Uterus (tissue), 4 donors: ENCODE results near the gene TTC7B. TPM values are rescaled to one million over a fixed set of nuclear protein-coding genes. Genes with fewer than 3 reads are reported as not detected.

Experiments
- DNase-seq, 2 donors: peaks; one replicate each; pipeline ENCODE4 v3.0.0-alpha.2; 2019 to 2020
- H3K27ac ChIP-seq, 2 donors: fragments of 200-600 bp; sonication (generic); 1 replicate in 1 of 2; 2 replicates in 1 of 2; pipeline ENCODE4 v1.5.1; 2016 to 2018
- H3K27me3 ChIP-seq, 2 donors: fragments of 200-600 bp; sonication (generic); one replicate each; pipeline ENCODE4 v1.5.1; 2018 to 2019; ENCODE audit warnings: control low read depth in 1 of 2
- H3K36me3 ChIP-seq, 2 donors: fragments of 200-600 bp; sonication (generic); one replicate each; pipeline ENCODE4 v1.5.1; 2019; ENCODE audit warnings: control low read depth in 1 of 2
- H3K4me1 ChIP-seq, 2 donors: fragments of 200-600 bp; sonication (generic); one replicate each; pipeline ENCODE4 v1.5.1; 2018 to 2019; ENCODE audit warnings: control low read depth in 1 of 2
- H3K4me3 ChIP-seq, 2 donors: fragments of 200-600 bp; sonication (generic); 1 replicate in 1 of 2; 2 replicates in 1 of 2; pipeline ENCODE4 v1.5.1; 2018 to 2019; ENCODE audit warnings: mild to moderate bottlenecking in 1 of 2
- H3K9me3 ChIP-seq, 2 donors: fragments of 200-600 bp; sonication (generic); one replicate each; pipeline ENCODE4 v1.5.1; 2019; ENCODE audit warnings: control low read depth in 1 of 2
- POLR2A ChIP-seq, 2 donors: fragments of 450-650 bp; IDR thresholded peaks; one replicate each; pipeline ENCODE4 v1.6.1; 2016; ENCODE audit warnings: antibody characterized with exemption in 2 of 2, mild to moderate bottlenecking in 1 of 2, moderate library complexity in 1 of 2
- intact Hi-C: fragments of 100-400 bp; cut with DNase I; formaldehyde crosslinking; loops from one replicate; pipeline ENCODE4 v1.15.1; 2023; ENCODE audit warnings: low total_unique reads
- total RNA-seq, 4 donors: library from RNA; depleted of rRNA in 3 of 4; stranded (reverse); fragments of >200 nt in 3 of 4; gene quantifications; one replicate each; pipeline versions ENCODE4 v1.1.0 to v1.2.4, GENCODE V29; 2014 to 2023
- TF ChIP-seq, protein P1 (sequence below), 4 experiments: fragments of 200-600 bp in 2 of 4; fragments of 450-650 bp in 2 of 4; sonication (generic) in 2 of 4; IDR thresholded peaks; one replicate each; pipeline ENCODE4 v1.5.1; 2016 to 2019; ENCODE audit warnings: antibody characterized with exemption in 4 of 4, mild to moderate bottlenecking in 2 of 4, moderate library complexity in 1 of 4
- donor health status: DM: yes; HTN: yes; CAD: no.

The TTC7B gene
- total RNA-seq, 4 donors from 2014 or later: 15.3 to 73.9 (median 28.0) TPM

DNA sequence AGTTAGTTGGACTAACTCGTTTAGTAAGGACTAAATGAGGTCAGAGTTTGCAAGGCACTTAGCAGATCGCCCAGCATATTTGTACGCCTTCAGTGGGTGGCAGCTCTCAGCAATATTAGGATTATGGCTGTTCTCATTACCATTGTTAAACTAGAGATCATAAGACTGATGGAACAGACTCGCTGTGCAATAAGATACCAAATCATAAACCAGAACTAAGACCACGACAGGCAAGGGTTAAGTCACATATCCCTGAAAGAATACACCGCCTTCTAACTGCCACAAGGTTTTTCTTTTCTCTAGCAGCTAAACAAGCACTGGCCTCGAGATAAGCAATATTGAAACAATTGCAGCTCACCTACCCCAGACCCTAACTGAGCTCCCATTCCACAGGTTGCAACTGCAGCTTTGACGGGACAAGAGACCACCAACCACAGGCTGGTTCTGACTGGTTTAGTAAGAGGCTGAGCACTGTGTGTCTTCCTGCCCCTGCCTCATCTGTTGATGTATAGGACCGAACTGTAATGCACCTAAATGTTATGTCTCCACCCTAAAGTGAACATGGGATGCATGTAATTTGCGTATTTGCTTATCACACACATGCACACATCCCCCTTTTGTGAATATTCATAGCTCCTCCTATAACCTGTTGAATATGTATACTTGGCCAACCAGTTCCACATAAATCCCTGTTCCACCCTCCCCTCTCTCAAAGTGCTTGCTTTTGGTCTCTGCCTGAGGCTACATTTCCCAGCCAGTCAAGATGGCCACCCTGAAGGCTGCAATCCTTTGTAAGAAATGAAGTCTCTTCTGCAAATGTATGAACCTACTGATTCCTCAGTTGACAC, 266.2 kb downstream of the TTC7B start:
- no peaks in the 10 kb centered on the region for H3K36me3 ChIP-seq
- no peaks in the 10 kb centered on the region for H3K9me3 ChIP-seq
- no peak for DNase-seq
- TF ChIP-seq POLR2A (IDR thresholded peaks at IDR 0.05): no peak
- TF ChIP-seq, protein P1, sequence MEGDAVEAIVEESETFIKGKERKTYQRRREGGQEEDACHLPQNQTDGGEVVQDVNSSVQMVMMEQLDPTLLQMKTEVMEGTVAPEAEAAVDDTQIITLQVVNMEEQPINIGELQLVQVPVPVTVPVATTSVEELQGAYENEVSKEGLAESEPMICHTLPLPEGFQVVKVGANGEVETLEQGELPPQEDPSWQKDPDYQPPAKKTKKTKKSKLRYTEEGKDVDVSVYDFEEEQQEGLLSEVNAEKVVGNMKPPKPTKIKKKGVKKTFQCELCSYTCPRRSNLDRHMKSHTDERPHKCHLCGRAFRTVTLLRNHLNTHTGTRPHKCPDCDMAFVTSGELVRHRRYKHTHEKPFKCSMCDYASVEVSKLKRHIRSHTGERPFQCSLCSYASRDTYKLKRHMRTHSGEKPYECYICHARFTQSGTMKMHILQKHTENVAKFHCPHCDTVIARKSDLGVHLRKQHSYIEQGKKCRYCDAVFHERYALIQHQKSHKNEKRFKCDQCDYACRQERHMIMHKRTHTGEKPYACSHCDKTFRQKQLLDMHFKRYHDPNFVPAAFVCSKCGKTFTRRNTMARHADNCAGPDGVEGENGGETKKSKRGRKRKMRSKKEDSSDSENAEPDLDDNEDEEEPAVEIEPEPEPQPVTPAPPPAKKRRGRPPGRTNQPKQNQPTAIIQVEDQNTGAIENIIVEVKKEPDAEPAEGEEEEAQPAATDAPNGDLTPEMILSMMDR (IDR thresholded peaks at IDR 0.05): no peak
- H3K27me3 ChIP-seq: no peaks in the 10 kb centered on the region
- intact Hi-C loops: no loop called here
- H3K27ac ChIP-seq: no peak overlapping the region
- no peak overlapping the region for H3K4me3 ChIP-seq
- peaks cover 0 to 6% of the 10 kb centered on the region in 2 donors for H3K4me1 ChIP-seq

DNA sequence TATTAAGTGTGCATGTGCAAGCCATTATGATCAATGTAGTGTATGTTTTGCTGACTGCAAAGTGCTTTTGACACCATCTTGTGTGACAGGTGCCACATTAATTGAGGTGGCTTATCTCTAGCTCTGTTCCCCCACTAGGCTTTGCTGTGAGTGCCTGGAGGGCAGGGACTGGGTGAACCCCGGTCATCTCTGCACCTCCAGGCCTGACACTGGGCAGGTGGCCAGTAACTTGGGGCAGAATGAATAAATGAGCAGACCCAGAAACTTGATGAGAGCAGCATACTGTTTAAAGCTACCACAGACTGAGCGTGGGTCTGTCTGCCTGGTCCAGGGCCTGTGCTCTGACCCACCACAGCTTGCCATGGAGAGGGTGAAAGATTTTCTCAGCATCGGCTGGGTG, 267.8 kb downstream of the TTC7B start:
- no peak for TF ChIP-seq POLR2A (IDR thresholded peaks at IDR 0.05)
- TF ChIP-seq, protein P1 (IDR thresholded peaks at IDR 0.05): no peak
- Histone ChIP-seq H3K27me3 (no peaks in the 10 kb centered on the region), H3K27ac (no peak overlapping the region), H3K4me1 (peaks cover 0 to 6% of the 10 kb centered on the region in 2 donors), H3K4me3 (no peak overlapping the region), H3K36me3 (no peaks in the 10 kb centered on the region), H3K9me3 (no peaks in the 10 kb centered on the region)
- no peak for DNase-seq
- intact Hi-C loops: no loop called here

DNA sequence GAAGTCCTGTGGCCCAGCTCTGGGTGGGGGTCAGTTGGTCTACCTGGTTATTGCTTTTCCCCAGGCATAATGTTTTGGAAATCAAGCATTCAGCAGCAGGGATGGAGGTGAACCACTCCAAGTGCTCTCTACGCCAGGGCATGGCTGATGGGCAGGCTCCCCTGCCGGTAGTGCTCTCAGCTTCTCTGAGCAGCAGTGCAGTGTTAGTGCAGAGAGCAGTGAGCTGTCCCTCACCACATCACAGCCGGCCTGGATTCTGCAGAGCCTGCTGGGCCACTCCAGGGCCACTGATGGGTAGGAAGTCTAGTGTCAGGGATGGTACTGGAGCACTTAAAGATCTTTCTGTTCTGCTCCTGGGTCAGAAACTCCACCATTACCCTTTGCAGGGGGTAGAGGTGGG, 268.3 kb downstream of the TTC7B start:
- peaks cover 0 to 6% of the 10 kb centered on the region in 2 donors for H3K4me1 ChIP-seq
- no peak for DNase-seq

DNA sequence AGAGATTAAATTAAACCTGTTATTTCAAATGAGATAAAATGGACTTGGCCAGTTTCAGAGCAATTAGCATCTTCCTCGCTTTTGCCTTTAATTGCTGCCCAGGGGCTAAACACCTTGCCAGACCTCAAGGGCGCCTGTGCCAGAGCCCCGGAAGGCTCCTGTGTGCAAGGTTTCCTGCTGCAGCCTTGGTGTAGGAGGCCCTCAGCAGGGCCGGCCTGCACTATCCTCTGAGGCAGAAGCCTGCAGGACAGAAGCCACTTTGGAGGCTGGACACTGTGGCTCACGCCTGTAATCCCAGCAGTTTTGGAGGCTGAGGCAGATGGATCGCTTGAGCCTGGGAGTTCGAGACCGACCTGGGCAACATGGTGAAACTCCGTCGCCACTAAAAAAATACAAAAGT, 269.0 kb downstream of the TTC7B start:
- no peaks in the 10 kb centered on the region for H3K27me3 ChIP-seq
- peaks cover 0 to 6% of the 10 kb centered on the region in 2 donors for H3K4me1 ChIP-seq
- H3K27ac ChIP-seq: no peak overlapping the region
- no peaks in the 10 kb centered on the region for H3K9me3 ChIP-seq
- H3K4me3 ChIP-seq: no peak overlapping the region
- DNase-seq: no peak
- TF ChIP-seq, protein P1 (IDR thresholded peaks at IDR 0.05): no peak
- TF ChIP-seq POLR2A (IDR thresholded peaks at IDR 0.05): no peak
- intact Hi-C loops: no loop called here
- no peaks in the 10 kb centered on the region for H3K36me3 ChIP-seq

More for the DNA sequence above, 268.3 kb downstream of the TTC7B start:
- intact Hi-C loops: no loop called here
- no peaks in the 10 kb centered on the region for H3K36me3 ChIP-seq
- no peak overlapping the region for H3K27ac ChIP-seq
- TF ChIP-seq, protein P1 (IDR thresholded peaks at IDR 0.05): no peak
- TF ChIP-seq POLR2A (IDR thresholded peaks at IDR 0.05): no peak
- no peaks in the 10 kb centered on the region for H3K9me3 ChIP-seq
- no peaks in the 10 kb centered on the region for H3K27me3 ChIP-seq
- H3K4me3 ChIP-seq: no peak overlapping the region

DNA sequence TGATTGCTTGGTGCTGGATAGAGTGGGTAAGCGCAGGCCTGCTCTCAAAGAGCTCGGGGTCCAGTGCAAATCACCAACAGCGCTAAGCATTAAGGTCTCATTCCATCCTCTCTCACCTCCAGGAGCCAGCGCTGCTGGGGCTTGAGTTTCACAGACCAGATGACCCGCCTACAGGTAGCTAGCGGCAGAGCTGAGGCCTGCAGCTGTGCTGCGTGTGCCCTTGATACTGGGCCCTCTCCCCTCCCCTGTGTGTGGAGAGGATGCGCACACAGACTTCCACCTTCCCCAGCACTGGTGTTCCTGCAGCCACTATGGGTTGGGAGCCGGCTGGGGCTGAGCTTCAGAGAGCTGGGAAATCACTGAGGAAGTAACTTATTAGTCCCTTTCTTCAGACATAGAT, 269.5 kb downstream of the TTC7B start:
- H3K36me3 ChIP-seq: no peaks in the 10 kb centered on the region
- intact Hi-C loops: no loop called here
- no peak overlapping the region for H3K27ac ChIP-seq
- H3K27me3 ChIP-seq: no peaks in the 10 kb centered on the region
- no peak for DNase-seq
- H3K9me3 ChIP-seq: no peaks in the 10 kb centered on the region
- no peak for TF ChIP-seq POLR2A (IDR thresholded peaks at IDR 0.05)
- TF ChIP-seq, protein P1 (IDR thresholded peaks at IDR 0.05): no peak
- H3K4me1 ChIP-seq: peaks cover 0 to 2% of the 10 kb centered on the region in 2 donors
- no peak overlapping the region for H3K4me3 ChIP-seq
